ENCODE data around the gene DDX53.

GRCh38 chrX:23031600-23031999 is 31.8 kb downstream of the DDX53 start:
- TF ChIP-seq CTCF (IDR thresholded peaks at IDR 0.05) (no peak), POLR2A (IDR thresholded peaks at IDR 0.05) (no peak)
